Measurements from ENCODE around the gene RBMX2. TPM values are rescaled to one million over a fixed set of nuclear protein-coding genes. Genes with fewer than 3 reads are reported as not detected.
"Not testable (repeated sequence)": the region's sequence is repeated elsewhere in the genome, so short reads cannot be mapped to it uniquely, and the experiment has no call there.

Gene RBMX2
- total RNA-seq, 1 donor from 2014 or later, result 23.0 TPM

DNA sequence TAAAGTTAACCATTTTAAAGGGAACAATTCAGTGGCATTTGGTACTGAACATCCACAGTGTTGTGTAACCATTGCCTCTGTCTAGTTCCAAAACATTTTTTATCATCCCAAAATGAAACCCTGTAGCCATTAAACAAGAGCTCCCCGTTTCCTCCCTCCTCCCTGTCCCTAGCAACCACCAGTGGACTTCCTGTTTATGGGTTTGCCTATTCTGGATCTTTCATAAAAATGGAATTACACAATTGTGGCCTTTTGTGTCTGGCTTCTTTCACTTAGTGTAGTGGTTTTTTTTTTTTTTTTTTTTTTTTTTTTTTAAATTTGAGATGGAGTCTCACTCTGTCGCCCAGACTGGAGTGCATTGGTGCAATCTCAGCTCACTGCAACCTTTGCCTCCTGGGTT is 11.6 kb downstream of the RBMX2 start:
- no peak overlapping the region for H3K27ac ChIP-seq (ENCODE audit: low read depth, low read length)
- H3K9ac ChIP-seq (ENCODE audit: low read depth in 1 of 3, low read length in 3 of 3), result no peak overlapping the region
- H3K4me3 ChIP-seq (ENCODE audit: low read length in 3 of 3), result no peak overlapping the region
- peaks cover 5 to 15% (median 14%) of the 10 kb centered on the region in 3 donors for H3K36me3 ChIP-seq (ENCODE audit: control insufficient read depth in 3 of 3, insufficient read depth in 3 of 3, low read length in 3 of 3)
- no peaks in the 10 kb centered on the region for H3K27me3 ChIP-seq (ENCODE audit: control insufficient read depth in 3 of 3, insufficient read depth in 3 of 3, low read length in 3 of 3)
- no peaks in the 10 kb centered on the region for H3K9me3 ChIP-seq (ENCODE audit: control insufficient read depth in 3 of 3, low read length in 3 of 3)
- no peaks in the 10 kb centered on the region for H3K4me1 ChIP-seq (ENCODE audit: control insufficient read depth in 3 of 3, insufficient read depth in 3 of 3, low read length in 3 of 3)

GRCh38 chrX:130414800-130415199 is 13.0 kb downstream of the RBMX2 start:
- no peaks in the 10 kb centered on the region for H3K4me1 ChIP-seq (ENCODE audit: control insufficient read depth in 3 of 3, insufficient read depth in 3 of 3, low read length in 3 of 3)
- H3K27ac ChIP-seq (ENCODE audit: low read depth, low read length), result no peak overlapping the region
- H3K9me3 ChIP-seq (ENCODE audit: control insufficient read depth in 3 of 3, low read length in 3 of 3), result no peaks in the 10 kb centered on the region
- H3K27me3 ChIP-seq (ENCODE audit: control insufficient read depth in 3 of 3, insufficient read depth in 3 of 3, low read length in 3 of 3), result no peaks in the 10 kb centered on the region
- no peak overlapping the region for H3K4me3 ChIP-seq (ENCODE audit: low read length in 3 of 3)
- peaks cover 5 to 14% (median 11%) of the 10 kb centered on the region in 3 donors for H3K36me3 ChIP-seq (ENCODE audit: control insufficient read depth in 3 of 3, insufficient read depth in 3 of 3, low read length in 3 of 3)
- no peak overlapping the region for H3K9ac ChIP-seq (ENCODE audit: low read depth in 1 of 3, low read length in 3 of 3)

DNA sequence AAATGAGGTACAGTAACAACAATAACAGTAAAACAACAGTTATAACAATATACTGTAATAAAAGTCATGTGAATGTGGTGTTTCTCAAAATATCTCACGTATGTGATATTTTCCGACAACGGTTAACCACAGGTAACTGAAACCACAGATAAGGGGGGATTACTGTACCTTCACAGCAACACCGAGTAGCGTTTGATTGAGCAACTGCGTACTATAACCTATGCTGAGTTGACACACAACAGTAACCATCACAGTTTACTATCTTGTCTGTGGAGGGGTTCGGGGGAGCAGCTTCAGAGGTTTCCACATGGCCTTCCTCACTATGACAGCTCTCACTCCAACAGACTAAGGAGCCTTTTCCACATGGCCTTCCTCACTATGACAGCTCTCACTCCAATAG is 13.4 kb downstream of the RBMX2 start:
- no peak overlapping the region for H3K9ac ChIP-seq (ENCODE audit: low read depth in 1 of 3, low read length in 3 of 3)
- no peak overlapping the region for H3K4me3 ChIP-seq (ENCODE audit: low read length in 3 of 3)
- no peaks in the 10 kb centered on the region for H3K4me1 ChIP-seq (ENCODE audit: control insufficient read depth in 3 of 3, insufficient read depth in 3 of 3, low read length in 3 of 3)
- H3K27ac ChIP-seq (ENCODE audit: low read depth, low read length), result no peak overlapping the region
- no peaks in the 10 kb centered on the region for H3K27me3 ChIP-seq (ENCODE audit: control insufficient read depth in 3 of 3, insufficient read depth in 3 of 3, low read length in 3 of 3)
- H3K9me3 ChIP-seq (ENCODE audit: control insufficient read depth in 3 of 3, low read length in 3 of 3), result no peaks in the 10 kb centered on the region
- H3K36me3 ChIP-seq (ENCODE audit: control insufficient read depth in 3 of 3, insufficient read depth in 3 of 3, low read length in 3 of 3), result peaks cover 5 to 10% (median 8%) of the 10 kb centered on the region in 3 donors

DNA sequence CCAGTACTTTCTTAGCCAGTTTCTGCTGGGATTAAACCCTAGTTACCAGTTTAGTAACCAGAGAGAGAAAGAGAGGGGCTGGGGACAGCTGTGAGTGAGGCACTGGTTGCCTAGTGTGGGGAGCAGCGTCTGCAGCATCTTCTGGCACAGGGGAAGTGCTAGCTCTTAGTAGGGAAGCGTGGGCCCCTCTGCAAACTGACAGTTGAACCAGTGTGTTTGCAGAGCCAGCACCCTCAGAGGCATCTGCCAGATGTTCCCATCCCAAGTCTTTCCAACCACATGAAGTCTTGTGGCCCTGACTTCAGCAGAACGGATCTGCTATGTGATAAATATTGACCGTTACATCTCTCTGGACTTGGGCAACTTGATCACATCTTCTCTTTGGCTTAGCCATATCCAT is 15.0 kb downstream of the RBMX2 start:
- Histone ChIP-seq H3K36me3 (ENCODE audit: control insufficient read depth in 3 of 3, insufficient read depth in 3 of 3, low read length in 3 of 3) (peaks cover 0 to 10% (median 5%) of the 10 kb centered on the region in 3 donors), H3K9me3 (ENCODE audit: control insufficient read depth in 3 of 3, low read length in 3 of 3) (no peaks in the 10 kb centered on the region), H3K4me1 (ENCODE audit: control insufficient read depth in 3 of 3, insufficient read depth in 3 of 3, low read length in 3 of 3) (no peaks in the 10 kb centered on the region), H3K27me3 (ENCODE audit: control insufficient read depth in 3 of 3, insufficient read depth in 3 of 3, low read length in 3 of 3) (no peaks in the 10 kb centered on the region), H3K4me3 (ENCODE audit: low read length in 3 of 3) (no peak overlapping the region), H3K9ac (ENCODE audit: low read depth in 1 of 3, low read length in 3 of 3) (no peak overlapping the region), H3K27ac (ENCODE audit: low read depth, low read length) (no peak overlapping the region)

GRCh38 chrX:130418066-130418465 is 16.3 kb downstream of the RBMX2 start:
- H3K27ac ChIP-seq (ENCODE audit: low read depth, low read length), result no peak overlapping the region
- no peaks in the 10 kb centered on the region for H3K27me3 ChIP-seq (ENCODE audit: control insufficient read depth in 3 of 3, insufficient read depth in 3 of 3, low read length in 3 of 3)
- no peak overlapping the region for H3K4me3 ChIP-seq (ENCODE audit: low read length in 3 of 3)
- H3K36me3 ChIP-seq (ENCODE audit: control insufficient read depth in 3 of 3, insufficient read depth in 3 of 3, low read length in 3 of 3), result peaks cover 0 to 10% (median 0%) of the 10 kb centered on the region in 3 donors
- no peaks in the 10 kb centered on the region for H3K4me1 ChIP-seq (ENCODE audit: control insufficient read depth in 3 of 3, insufficient read depth in 3 of 3, low read length in 3 of 3)
- no peaks in the 10 kb centered on the region for H3K9me3 ChIP-seq (ENCODE audit: control insufficient read depth in 3 of 3, low read length in 3 of 3)
- H3K9ac ChIP-seq (ENCODE audit: low read depth in 1 of 3, low read length in 3 of 3), result no peak overlapping the region

GRCh38 chrX:130418740-130419139 is 17.0 kb downstream of the RBMX2 start:
- no peaks in the 10 kb centered on the region for H3K4me1 ChIP-seq (ENCODE audit: control insufficient read depth in 3 of 3, insufficient read depth in 3 of 3, low read length in 3 of 3)
- H3K27me3 ChIP-seq (ENCODE audit: control insufficient read depth in 3 of 3, insufficient read depth in 3 of 3, low read length in 3 of 3), result no peaks in the 10 kb centered on the region
- H3K9me3 ChIP-seq (ENCODE audit: control insufficient read depth in 3 of 3, low read length in 3 of 3), result no peaks in the 10 kb centered on the region
- no peak overlapping the region for H3K9ac ChIP-seq (ENCODE audit: low read depth in 1 of 3, low read length in 3 of 3)
- peaks cover 0 to 10% (median 0%) of the 10 kb centered on the region in 3 donors for H3K36me3 ChIP-seq (ENCODE audit: control insufficient read depth in 3 of 3, insufficient read depth in 3 of 3, low read length in 3 of 3)
- H3K4me3 ChIP-seq (ENCODE audit: low read length in 3 of 3), result no peak overlapping the region
- H3K27ac ChIP-seq (ENCODE audit: low read depth, low read length), result no peak overlapping the region

GRCh38 chrX:130419263-130419662 is 17.5 kb downstream of the RBMX2 start:
- no peak overlapping the region for H3K4me3 ChIP-seq (ENCODE audit: low read length in 3 of 3)
- no peaks in the 10 kb centered on the region for H3K4me1 ChIP-seq (ENCODE audit: control insufficient read depth in 3 of 3, insufficient read depth in 3 of 3, low read length in 3 of 3)
- H3K27me3 ChIP-seq (ENCODE audit: control insufficient read depth in 3 of 3, insufficient read depth in 3 of 3, low read length in 3 of 3), result no peaks in the 10 kb centered on the region
- no peaks in the 10 kb centered on the region for H3K9me3 ChIP-seq (ENCODE audit: control insufficient read depth in 3 of 3, low read length in 3 of 3)
- no peak overlapping the region for H3K27ac ChIP-seq (ENCODE audit: low read depth, low read length)
- H3K36me3 ChIP-seq (ENCODE audit: control insufficient read depth in 3 of 3, insufficient read depth in 3 of 3, low read length in 3 of 3), result peaks cover 0 to 5% (median 0%) of the 10 kb centered on the region in 3 donors
- H3K9ac ChIP-seq (ENCODE audit: low read depth in 1 of 3, low read length in 3 of 3), result no peak overlapping the region

- Histone ChIP-seq H3K27ac (ENCODE audit: low read depth, low read length) (no peak overlapping the region), H3K9ac (ENCODE audit: low read depth in 1 of 3, low read length in 3 of 3) (no peak overlapping the region), H3K4me3 (ENCODE audit: low read length in 3 of 3) (no peak overlapping the region), H3K4me1 (ENCODE audit: control insufficient read depth in 3 of 3, insufficient read depth in 3 of 3, low read length in 3 of 3) (no peaks in the 10 kb centered on the region), H3K9me3 (ENCODE audit: control insufficient read depth in 3 of 3, low read length in 3 of 3) (no peaks in the 10 kb centered on the region), H3K36me3 (ENCODE audit: control insufficient read depth in 3 of 3, insufficient read depth in 3 of 3, low read length in 3 of 3) (no peaks in the 10 kb centered on the region), H3K27me3 (ENCODE audit: control insufficient read depth in 3 of 3, insufficient read depth in 3 of 3, low read length in 3 of 3) (no peaks in the 10 kb centered on the region)
Measured at GRCh38 chrX:130426531-130426930, 24.7 kb downstream of the RBMX2 start.

GRCh38 chrX:130429236-130429635 is 27.4 kb downstream of the RBMX2 start:
- H3K9ac ChIP-seq (ENCODE audit: low read depth in 1 of 3, low read length in 3 of 3); H3K27me3 ChIP-seq (ENCODE audit: control insufficient read depth in 3 of 3, insufficient read depth in 3 of 3, low read length in 3 of 3); H3K27ac ChIP-seq (ENCODE audit: low read depth, low read length); H3K4me1 ChIP-seq (ENCODE audit: control insufficient read depth in 3 of 3, insufficient read depth in 3 of 3, low read length in 3 of 3); H3K9me3 ChIP-seq (ENCODE audit: control insufficient read depth in 3 of 3, low read length in 3 of 3); H3K4me3 ChIP-seq (ENCODE audit: low read length in 3 of 3); H3K36me3 ChIP-seq (ENCODE audit: control insufficient read depth in 3 of 3, insufficient read depth in 3 of 3, low read length in 3 of 3): not testable (repeated sequence)

DNA sequence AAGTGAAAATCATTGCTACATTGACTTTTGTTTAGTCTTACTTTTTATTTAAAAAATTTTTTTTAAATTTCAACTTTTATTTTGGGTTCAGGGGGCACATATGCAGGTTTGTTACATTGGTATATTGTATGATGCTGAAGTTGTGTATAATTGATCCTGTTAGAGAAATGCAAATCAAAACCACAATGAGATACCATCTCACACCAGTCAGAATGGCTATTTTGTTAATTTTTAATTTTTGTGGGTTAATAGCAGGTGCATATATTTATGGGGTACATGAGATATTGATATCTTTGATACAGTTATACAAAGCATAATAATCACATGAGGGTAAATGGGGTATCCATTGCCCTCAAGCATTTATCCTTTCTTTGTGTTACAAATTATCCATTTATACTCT is 34.1 kb downstream of the RBMX2 start:
- Histone ChIP-seq H3K4me1 (ENCODE audit: control insufficient read depth in 3 of 3, insufficient read depth in 3 of 3, low read length in 3 of 3) (no peaks in the 10 kb centered on the region), H3K4me3 (ENCODE audit: low read length in 3 of 3) (no peak overlapping the region)

DNA sequence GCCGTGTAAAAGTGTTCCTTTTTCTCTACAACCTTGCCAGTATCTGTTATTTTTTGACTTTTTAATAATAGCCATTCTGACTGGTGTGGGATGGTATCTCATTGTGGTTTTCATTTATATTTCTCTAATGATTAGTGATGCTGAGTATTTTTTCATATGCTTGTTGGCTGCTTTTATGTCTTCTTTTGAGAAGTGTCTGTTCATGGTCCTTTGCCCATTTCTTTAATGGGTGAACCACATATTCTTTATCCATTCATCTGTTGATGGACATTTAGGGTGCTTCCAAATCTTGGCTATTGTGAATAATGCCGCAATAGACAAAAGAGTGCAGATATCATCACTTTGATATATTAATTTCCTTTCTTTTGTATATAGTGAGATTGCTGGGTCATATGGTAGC is 36.2 kb downstream of the RBMX2 start:
- H3K4me3 ChIP-seq (ENCODE audit: low read length in 3 of 3); H3K4me1 ChIP-seq (ENCODE audit: control insufficient read depth in 3 of 3, insufficient read depth in 3 of 3, low read length in 3 of 3); H3K36me3 ChIP-seq (ENCODE audit: control insufficient read depth in 3 of 3, insufficient read depth in 3 of 3, low read length in 3 of 3); H3K27me3 ChIP-seq (ENCODE audit: control insufficient read depth in 3 of 3, insufficient read depth in 3 of 3, low read length in 3 of 3); H3K27ac ChIP-seq (ENCODE audit: low read depth, low read length); H3K9me3 ChIP-seq (ENCODE audit: control insufficient read depth in 3 of 3, low read length in 3 of 3); H3K9ac ChIP-seq (ENCODE audit: low read depth in 1 of 3, low read length in 3 of 3): not testable (repeated sequence)

More for the DNA sequence above, 34.1 kb downstream of the RBMX2 start:
- H3K27ac ChIP-seq (ENCODE audit: low read depth, low read length), result no peak overlapping the region
- H3K9me3 ChIP-seq (ENCODE audit: control insufficient read depth in 3 of 3, low read length in 3 of 3), result no peaks in the 10 kb centered on the region
- H3K36me3 ChIP-seq (ENCODE audit: control insufficient read depth in 3 of 3, insufficient read depth in 3 of 3, low read length in 3 of 3), result no peaks in the 10 kb centered on the region
- H3K9ac ChIP-seq (ENCODE audit: low read depth in 1 of 3, low read length in 3 of 3), result no peak overlapping the region
- no peaks in the 10 kb centered on the region for H3K27me3 ChIP-seq (ENCODE audit: control insufficient read depth in 3 of 3, insufficient read depth in 3 of 3, low read length in 3 of 3)
